HG02763 (cell line): ENCODE data around the gene KIFC3.
"Not testable (repeated sequence)": the region's sequence is repeated elsewhere in the genome, so short reads cannot be mapped to it uniquely, and the experiment has no call there.

Source experiments
- ATAC-seq: cut with Tn5 transposase; IDR thresholded peaks from one replicate; pipeline ENCODE4 v1.9.1; 2021; ENCODE audit warnings: mild to moderate bottlenecking, moderate library complexity; ENCODE audit not compliant: unreplicated experiment

The KIFC3 gene

GRCh38 chr16:57825298-57826044 lies 23.2 kb upstream of the KIFC3 start:
- no peak for ATAC-seq

DNA sequence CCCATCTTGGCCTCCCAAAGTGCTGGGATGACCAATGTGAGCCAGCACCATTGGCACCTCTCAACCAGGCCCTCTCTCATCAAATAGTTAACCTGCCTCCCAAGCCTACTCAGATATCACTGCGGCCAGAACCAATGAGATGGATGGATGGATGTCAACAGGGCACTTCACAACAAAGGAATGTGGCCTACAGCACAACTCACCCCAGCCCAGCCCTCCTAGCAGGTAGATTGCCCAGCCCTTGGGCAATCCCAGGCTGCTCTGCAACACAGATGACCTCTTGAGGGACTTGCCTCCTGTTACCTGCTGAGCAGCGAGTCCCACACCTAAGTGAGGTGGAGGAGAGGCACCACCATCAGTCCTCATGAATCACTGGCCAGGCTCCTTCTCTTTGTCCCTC lies 22.6 kb upstream of the KIFC3 start:
- no peak for ATAC-seq

GRCh38 chr16:57823836-57824235 lies 21.5 kb upstream of the KIFC3 start:
- no peak for ATAC-seq

DNA sequence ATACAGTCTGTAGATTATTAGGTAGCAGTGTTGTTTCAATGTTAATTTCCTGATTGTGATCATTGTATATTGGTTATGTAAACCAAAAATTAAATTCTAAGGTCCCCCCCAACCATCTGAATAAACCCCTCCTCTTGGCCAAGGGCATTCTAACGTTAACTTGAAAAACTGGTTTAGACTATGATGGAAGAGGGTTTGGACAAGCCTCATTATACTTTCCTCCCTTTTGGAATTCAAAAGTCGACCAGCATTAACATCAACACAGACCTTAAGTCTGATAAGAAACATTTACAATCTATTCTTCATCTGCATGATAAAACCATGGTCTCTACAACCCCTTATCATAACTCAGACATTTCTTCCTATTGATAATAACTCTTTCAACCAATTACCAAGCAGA lies 20.6 kb upstream of the KIFC3 start:
- ATAC-seq = no peak

DNA sequence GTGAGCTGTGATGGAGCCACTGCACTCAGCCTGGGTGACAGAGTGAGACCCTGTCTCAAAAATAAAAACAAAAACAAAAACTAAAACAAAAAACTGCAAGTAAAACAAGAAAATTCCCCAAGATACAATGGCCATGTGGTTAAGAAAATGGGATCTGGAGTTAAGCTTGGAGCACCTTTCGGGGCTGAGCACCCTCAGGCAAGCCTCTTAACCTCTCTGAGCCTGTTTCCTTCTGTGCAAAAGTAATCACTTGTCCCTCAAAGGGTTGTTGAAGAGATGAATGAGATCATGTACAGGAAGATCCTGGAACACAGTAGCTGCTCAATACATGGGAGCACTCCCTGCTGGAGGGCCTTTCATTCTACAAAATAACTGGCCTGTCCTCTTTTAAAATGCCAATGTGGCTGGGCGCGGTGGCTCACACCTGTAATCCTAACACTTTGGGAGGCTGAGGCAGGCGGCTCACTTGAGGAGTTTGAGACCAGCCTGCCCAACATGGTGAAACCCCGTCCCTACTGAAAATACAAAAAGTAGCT lies 19.8 kb upstream of the KIFC3 start:
- ATAC-seq = no peak

GRCh38 chr16:57821149-57821971 lies 19.1 kb upstream of the KIFC3 start:
- no peak for ATAC-seq

DNA sequence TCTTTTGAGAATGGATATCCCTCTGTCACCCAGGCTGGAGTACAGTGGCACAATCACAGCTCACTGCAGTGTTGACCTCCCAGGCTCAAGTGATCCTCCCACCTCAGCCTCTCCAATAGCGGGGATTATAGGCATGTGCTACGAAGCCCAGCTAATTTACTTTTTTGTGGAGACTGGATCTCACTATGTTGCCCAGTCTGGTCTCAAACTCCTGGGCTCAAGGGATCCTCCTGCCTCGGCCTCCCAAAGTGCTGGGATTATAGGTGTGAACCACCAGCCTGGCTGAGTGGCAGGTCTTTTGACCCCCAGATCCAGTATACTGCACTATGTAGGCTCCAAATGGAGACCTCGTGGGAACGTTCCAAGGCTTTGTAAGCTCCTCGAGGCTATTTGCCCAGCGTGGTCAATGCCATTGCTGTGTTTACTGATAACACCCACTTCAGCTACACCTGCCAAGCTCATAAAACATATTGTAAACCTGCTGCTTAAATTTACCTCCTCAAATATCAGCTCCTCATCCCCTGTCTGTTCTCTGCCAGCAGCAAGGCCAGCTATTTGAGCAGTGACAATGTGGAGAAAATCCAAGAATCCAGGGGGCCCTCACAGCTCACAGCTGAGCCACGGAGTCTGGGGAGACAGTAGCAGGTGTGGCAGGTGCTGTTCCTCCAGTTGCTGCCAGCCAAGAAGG lies 16.2 kb upstream of the KIFC3 start:
- ATAC-seq = no peak

DNA sequence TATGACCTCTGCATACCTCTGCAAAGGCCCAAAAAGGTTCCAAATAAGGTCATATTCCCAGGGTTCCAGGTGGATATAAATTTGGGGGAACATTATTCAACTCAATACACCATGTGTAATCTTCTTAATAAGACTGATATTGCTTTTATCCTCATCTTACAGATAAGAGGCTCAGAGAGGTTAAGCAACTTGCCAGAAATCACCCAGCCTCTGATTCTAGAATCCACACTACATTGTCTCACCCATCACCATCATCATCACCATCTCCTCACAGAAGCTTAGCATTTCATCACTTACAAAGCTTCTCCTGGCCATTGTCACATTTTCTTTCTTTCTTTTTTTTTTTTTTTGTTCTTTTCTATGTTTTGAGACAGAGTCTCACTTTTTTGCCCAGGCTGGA lies 15.4 kb upstream of the KIFC3 start:
- ATAC-seq = no peak

GRCh38 chr16:57815987-57816745 lies 13.9 kb upstream of the KIFC3 start:
- ATAC-seq = no peak

DNA sequence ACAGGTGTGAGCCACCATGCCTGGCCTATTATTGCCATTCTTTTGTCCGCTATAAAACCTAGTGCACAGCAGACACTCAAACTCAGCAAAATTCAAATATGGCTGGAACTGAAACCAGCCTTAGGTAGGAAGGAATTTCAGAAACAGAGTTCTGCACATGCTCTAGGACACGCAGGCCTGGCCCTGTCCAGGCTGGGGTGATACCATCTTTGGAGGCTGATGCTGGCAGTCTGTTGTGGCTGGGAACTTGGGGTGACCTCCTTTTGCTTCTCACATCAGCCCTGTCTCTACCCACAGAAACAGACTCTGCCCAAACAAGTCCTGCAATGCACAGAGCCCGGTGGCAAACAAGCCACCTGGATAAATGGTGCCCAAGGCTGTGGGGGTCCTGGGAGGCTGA lies 12.6 kb upstream of the KIFC3 start:
- ATAC-seq = no peak

- ATAC-seq = no peak
Measured at GRCh38 chr16:57813466-57813865, 11.2 kb upstream of the KIFC3 start.

DNA sequence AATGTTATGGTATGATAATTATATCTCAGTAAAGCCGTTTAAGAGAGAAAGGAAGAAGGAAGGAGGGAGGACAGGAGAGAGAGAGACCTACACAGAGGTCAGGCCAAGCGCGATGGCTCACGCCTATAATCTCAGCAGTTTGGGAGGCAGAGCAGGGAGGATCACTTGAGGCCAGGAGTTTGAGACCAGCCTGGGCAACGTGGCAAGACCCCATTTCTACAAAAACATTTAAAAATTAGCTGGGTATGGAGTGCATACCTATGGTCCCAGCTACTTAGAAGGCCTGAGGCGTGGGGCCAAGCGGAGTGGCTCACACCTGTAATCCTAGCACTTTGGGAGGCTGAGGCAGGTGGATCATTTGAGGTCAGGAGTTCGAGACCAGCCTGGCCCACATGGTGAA lies 9.0 kb upstream of the KIFC3 start:
- not testable (repeated sequence) for ATAC-seq

- ATAC-seq = peak; percentile 99
Measured at GRCh38 chr16:57810197-57811031, 8.1 kb upstream of the KIFC3 start.

DNA sequence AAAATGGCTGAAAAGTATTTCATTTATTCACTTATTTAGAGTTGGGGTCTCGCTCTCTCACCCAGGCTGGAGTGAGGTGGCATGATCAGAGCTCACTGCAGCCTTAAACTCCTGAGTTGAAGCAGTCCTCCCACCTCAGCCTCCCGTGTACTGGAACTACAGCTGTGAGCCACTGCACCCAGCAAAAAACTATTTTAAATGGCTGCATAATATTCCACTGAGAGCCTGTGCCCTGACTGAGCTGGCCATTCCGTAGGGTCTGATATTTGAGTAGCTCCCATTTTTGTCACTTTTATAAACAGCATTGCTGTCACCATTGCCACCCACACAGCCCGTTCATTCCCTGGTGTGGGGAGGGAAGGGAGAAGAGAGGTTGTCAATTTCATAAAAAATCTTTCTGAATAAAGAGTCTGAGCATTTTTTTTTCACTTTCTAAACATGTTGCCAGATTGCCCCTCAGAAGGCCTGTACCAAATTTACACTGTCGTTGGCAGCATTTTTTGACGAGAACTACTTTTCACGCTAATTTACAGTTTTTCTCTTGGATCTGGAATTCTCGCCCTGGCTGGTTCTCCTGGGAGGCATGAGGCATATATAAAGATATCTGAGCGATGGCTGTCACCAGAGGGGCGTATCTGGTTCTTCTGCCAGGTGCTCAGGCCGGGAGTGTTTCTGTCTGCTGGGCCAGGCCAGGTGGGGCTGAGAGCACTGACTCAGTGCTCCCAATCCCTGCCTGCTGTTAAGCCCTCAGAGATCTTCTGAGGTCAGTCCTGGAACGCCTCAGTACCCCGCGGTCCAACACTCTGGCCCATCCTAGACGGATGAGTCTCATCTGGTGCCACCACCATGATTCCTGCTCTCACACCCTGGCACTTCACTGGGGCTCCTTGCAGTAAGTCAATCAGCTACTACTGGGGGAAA lies 7.2 kb upstream of the KIFC3 start:
- ATAC-seq = peak; percentile 3

DNA sequence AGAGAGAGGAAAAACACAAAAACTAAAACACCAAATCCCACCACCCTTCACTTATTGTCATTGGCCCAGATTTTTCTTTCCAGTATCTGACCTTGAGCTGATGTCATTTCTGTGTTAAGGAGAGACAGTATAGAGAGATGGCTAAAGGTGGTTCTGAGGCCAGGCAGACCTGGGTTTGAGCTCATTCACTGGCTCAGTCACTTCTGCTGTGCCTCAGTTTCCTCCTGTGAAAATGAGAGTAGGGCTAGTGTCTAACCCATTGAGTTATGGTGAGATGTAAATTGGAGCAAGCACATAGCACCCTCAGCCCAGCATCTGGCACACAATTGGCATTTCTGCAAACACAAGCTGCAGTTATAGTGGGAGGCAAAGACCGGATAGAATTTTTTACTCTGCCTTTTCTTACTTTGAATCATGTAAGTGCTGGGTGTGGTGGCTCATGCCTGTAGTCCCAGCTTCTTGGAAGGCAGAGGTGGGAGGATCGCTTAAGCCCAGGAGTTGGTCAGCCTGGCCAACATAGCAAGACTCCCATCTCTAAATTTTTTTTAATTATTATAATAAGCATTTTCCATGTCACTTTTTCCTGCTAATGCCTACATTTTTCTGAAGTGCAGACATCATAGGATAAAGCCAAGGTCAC lies 6.4 kb upstream of the KIFC3 start:
- ATAC-seq = no peak

DNA sequence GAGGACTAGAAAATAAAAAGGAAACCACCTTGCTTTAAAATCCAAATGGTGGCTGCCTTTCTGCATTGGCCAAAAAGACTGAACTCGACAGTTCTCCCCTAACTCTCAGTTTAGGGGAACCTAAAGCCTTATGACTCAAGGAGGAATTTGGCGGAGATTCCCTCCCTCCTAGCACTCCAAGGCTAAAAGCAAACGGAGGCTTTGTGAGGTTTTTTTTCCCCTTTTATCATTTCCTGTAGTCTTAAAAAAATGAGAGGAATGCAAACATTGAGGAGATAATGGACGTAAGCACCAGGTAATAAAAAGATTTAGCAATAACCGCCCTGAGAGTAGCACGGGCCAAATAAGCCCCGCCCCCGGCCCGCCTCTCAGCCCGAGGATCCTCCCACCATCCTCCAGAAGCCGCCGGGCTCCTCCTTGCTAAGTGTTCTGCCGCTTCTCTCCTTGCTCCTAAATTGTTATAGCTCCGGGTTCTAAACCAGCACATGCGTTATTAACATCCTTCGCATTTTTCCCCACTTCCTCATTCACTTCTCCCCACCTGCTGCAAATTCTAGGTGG lies 5.8 kb upstream of the KIFC3 start:
- no peak for ATAC-seq

GRCh38 chr16:57807252-57807967 lies 5.1 kb upstream of the KIFC3 start:
- ATAC-seq = no peak
